Stimulated activated CD4-positive, alpha-beta T cell treated with anti-CD3 and anti-CD28 coated beads, Interleukin-12 subunit alpha, Interleukin-12 subunit beta, amount 100 ng/mL, for 48 hours (primary cell): ENCODE results near the gene TRMT2A.

Experiments
- DNase-seq, 3 donors: peaks; one replicate each; pipeline ENCODE4 v3.0.0-alpha.2; 2020; ENCODE audit warnings: low read depth in 2 of 3, low spot score in 1 of 3

Gene TRMT2A

GRCh38 chr22:20135806-20136602 is 19.0 kb upstream of the TRMT2A start:
- no peak for DNase-seq

GRCh38 chr22:20135265-20135664 is 18.2 kb upstream of the TRMT2A start:
- no peak for DNase-seq

- no peak for DNase-seq
These were observed 17.0 kb upstream of the TRMT2A start for GRCh38 chr22:20133930-20134549.

- no peak for DNase-seq
These were observed 15.7 kb upstream of the TRMT2A start for GRCh38 chr22:20132686-20133246.

- no peak for DNase-seq
These were observed 15.0 kb upstream of the TRMT2A start for GRCh38 chr22:20131859-20132685.

DNA sequence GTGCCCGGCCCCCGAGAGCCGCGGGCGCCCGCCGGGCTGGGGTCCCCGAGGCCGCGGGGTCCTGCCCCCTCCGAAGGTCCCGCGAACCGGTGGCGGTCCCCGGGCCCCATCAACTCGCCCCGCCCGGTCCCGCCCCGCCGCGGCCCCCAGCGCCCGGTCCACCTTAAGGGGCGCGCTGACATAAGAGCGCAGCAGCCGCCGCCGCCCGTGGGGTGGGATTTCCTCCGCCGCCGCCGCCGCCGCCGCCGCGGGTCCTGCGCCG is 14.5 kb upstream of the TRMT2A start, which contains the start of gene ZDHHC8:
TSS of gene ZDHHC8 (plus strand) at position 208 of the 262 bp plus-strand sequence. CDS start 144 bp downstream, outside the sequence.
- peak in 1 of 3 donors; percentile 37 for DNase-seq

DNA sequence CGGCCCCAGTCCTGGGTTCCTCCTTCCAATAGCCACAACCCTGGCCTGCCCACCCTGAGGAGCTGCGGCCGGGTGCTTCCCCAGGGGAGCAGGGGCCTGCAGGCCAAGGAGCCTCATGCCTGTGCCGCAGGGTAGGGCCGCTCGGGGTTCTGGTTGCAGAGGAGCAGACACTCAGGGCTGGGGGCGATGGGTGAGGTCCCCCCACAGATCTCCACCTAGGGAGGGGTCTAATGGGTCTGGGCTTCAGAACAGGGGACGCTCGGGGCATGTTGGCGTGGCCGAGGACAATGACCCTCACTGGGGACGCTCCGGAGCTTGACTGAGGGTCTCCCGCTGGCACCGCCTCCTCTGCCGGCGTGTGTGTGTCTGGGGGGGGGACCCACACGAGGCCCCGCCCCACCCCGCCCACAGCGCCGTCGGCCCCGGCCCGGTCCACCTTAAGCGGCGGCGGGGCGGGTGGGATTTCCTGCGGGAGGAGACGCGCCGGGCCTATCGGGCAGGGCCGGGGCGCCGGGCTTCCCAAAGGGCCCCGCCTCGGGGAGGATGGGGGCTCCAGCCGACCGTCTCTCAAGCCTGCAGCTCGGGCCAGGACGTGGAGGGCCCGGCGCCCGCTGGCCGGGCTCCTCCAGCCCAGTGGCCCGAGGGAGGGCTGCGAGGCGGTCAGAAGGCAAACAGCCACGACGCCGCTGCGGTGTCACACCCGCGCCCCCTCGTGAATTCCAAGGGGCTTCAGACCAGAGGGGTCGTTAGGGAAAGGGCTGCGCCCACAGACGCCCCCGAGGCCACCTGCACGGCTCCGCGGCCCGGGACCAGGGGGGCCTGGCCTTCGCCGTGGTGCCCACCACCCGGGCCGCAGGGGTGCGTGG is 13.9 kb upstream of the TRMT2A start:
- DNase-seq: peak; percentile 41 to 77 (median 52)

DNA sequence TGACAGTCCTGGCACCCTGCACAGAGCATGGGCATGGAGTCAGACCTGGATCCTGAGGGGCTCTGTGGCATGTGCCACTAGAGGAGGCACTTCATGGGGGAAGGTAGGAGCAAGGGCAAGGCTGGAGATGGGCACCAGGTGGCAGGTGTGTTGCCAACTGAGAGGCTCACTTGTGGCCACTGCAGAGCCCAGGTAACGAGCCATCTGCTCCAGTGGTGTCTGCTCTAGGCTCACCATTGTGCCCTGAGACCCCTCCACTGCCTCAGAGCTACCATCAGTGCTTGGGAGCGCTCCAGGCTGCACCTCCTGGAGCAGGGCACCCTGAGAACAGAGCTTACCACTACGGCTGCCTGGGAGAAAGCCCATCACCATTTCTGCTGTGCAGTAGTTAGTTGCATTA is 13.3 kb upstream of the TRMT2A start:
- DNase-seq: no peak

DNA sequence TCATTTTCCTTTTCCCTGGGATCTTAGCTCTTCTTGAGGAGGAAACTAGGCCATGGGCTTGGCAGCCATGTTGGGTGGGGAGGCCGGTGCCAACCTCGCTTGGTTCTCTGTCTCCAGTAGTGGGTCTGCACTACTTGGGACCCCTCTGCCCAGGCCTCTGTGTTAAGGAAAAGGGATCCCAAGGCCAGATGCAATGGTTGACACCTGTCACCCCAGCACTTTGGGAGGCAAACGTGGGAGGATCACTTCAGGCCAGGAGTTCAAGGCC is 12.7 kb upstream of the TRMT2A start:
- no peak for DNase-seq

GRCh38 chr22:20128902-20129746 is 12.1 kb upstream of the TRMT2A start:
- DNase-seq: peak; percentile 26 to 42 (median 41)

- DNase-seq: no peak
These were observed 11.5 kb upstream of the TRMT2A start for GRCh38 chr22:20128619-20128901.

GRCh38 chr22:20127869-20128618 is 11.0 kb upstream of the TRMT2A start:
- no peak for DNase-seq

- DNase-seq: no peak
These were observed 10.4 kb upstream of the TRMT2A start for GRCh38 chr22:20127318-20127868.

GRCh38 chr22:20126284-20127029 is 9.4 kb upstream of the TRMT2A start:
- no peak for DNase-seq

DNA sequence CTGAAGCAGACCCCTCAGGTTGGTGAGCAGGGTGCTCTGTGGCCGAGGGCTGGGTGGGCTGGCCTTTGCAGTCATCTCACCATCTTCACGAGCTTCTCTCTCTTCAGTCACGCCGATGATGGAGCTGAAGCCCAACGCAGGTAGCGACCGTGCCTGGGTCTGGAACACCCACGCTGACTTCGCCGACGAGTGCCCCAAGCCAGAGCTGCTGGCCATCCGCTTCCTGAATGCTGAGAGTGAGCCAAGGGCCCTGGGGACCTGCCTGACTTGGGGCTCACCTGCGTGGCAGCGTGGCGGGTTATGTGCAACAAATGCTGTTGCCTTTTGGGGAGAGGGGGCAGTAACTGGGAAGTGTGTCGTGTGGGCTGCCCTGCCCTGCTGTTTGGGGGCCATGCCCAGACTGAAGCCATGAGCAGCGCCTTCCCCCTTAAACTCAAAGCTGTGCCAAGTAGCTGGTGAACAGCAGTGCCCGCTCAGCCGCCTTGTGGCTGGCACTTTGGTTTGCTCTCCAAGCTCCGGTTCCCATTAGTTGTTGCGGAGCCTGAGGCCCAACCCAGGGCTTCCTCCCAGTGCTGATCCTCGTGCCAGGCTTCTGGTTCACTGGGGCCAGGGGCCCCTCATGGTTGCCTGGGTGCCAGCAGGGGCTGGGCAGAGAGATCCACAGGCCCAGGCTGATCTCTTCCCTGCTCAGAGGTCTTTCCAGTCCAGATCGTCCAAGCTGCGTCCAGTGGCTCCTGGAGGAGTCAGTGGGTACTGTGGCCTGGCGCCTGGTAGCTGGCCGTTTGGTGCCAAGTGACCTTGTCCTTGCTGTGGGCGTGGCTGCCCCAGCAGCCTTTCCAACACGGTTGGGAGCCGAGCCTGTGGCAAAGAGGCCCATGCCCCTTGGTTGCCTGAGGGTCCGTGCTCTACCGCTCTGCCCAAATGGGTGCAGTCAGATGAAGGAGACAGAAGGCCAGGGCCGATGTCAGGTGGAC is 8.5 kb upstream of the TRMT2A start:
- no peak for DNase-seq

DNA sequence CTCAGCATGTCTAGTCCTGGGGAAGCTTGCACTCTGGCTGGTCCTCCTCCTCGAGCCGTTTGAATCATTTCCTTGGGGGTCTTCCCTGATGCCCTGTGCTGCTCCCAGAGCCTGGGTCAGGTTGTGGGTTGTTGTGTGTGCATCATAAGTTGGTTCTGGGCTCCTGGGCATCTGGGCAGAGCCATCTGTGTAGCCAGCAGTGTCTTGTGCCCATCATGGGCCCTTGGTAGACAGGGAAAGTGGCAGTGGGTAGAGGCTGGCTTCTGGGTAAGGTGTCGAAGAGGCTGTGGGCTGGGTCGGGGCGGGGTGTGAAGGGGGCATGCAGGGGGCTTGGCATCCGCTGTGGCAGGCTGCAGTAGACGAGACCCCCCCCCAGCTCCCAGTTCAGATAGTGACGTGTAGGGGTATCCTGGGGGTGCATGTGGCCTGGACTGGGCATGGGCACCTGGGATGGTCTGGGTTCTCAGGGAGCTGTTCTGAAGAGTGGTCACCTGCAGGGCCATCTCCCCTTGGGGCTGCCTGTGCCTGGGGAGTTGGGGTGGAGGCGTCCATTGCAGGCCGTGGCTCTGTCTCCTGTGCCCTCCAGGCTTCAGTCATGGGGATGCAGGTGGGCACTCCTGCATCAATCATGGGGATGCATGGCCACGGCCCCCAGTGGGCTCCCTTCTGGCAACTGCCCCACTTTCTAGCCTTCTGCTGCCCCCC is 7.2 kb upstream of the TRMT2A start:
- DNase-seq: no peak
